Karpas-422 (cell line): ENCODE measurements around the gene PKD2L2. TPM values are rescaled to one million over a fixed set of nuclear protein-coding genes. Genes with fewer than 3 reads are reported as not detected.
"Not testable (repeated sequence)": the region's sequence is repeated elsewhere in the genome, so short reads cannot be mapped to it uniquely, and the experiment has no call there.

Experiments used
- DNase-seq: peaks from one replicate; pipeline ENCODE4 v3.0.0-alpha.2; 2015
- H2AFZ ChIP-seq: fragments of 200-600 bp; sonication (generic); 2 replicates; pipeline ENCODE4 v1.6.1; 2014; ENCODE audit warnings: antibody characterized with exemption, low read length, mixed read lengths
- H3K27ac ChIP-seq: fragments of 200-600 bp; sonication (generic); 2 replicates; pipeline ENCODE4 v1.5.1; 2014; ENCODE audit warnings: mild to moderate bottlenecking, low read length, moderate library complexity
- H3K27me3 ChIP-seq: fragments of 200-600 bp; sonication (generic); 2 replicates; pipeline ENCODE4 v1.6.1; 2014; ENCODE audit warnings: low read length, mixed read lengths
- H3K36me3 ChIP-seq: fragments of 200-600 bp; sonication (generic); 2 replicates; pipeline ENCODE4 v1.6.1; 2014; ENCODE audit warnings: low read length, mixed read lengths; ENCODE audit not compliant: insufficient read depth
- H3K4me1 ChIP-seq: fragments of 200-600 bp; sonication (generic); 2 replicates; pipeline ENCODE4 v1.6.1; 2014; ENCODE audit warnings: mild to moderate bottlenecking, low read length, mixed read lengths
- H3K4me2 ChIP-seq: fragments of 200-600 bp; sonication (generic); 2 replicates; pipeline ENCODE4 v1.6.1; 2014; ENCODE audit warnings: low read length, low read depth, mild to moderate bottlenecking; ENCODE audit not compliant: poor library complexity, severe bottlenecking
- H3K4me3 ChIP-seq: fragments of 200-600 bp; sonication (generic); 2 replicates; pipeline ENCODE4 v1.5.1; 2014; ENCODE audit warnings: mild to moderate bottlenecking, antibody characterized with exemption, low read length, mixed read lengths
- H3K79me2 ChIP-seq: fragments of 200-600 bp; sonication (generic); 2 replicates; pipeline ENCODE4 v1.6.1; 2014; ENCODE audit warnings: mild to moderate bottlenecking, low read length, mixed read lengths
- H3K9ac ChIP-seq: fragments of 200-600 bp; sonication (generic); 2 replicates; pipeline ENCODE4 v1.6.0; 2014; ENCODE audit warnings: low read length
- H3K9me2 ChIP-seq: fragments of 200-600 bp; sonication (generic), shearing (Covaris generic); replicated peaks from 2 replicates; pipeline ENCODE4 v1.6.0; 2014; ENCODE audit warnings: mild to moderate bottlenecking, low read length, moderate library complexity; ENCODE audit not compliant: insufficient read depth
- H3K9me3 ChIP-seq: fragments of 300-700, 200-600 bp; sonication (generic); 2 replicates; pipeline ENCODE4 v1.6.1; 2014; ENCODE audit warnings: low read length, mixed read lengths
- H4K20me1 ChIP-seq: fragments of 200-600 bp; sonication (generic); 2 replicates; pipeline ENCODE4 v1.6.1; 2014; ENCODE audit warnings: mild to moderate bottlenecking, antibody characterized with exemption, low read length, low read depth; ENCODE audit not compliant: insufficient read depth
- total RNA-seq: library from RNA; depleted of rRNA; stranded (reverse); fragments of >200 nt; shearing (Covaris generic); gene quantifications from 2 replicates; pipeline ENCODE4 v1.2.3, GENCODE V29; 2014; ENCODE audit warnings: low replicate concordance

The PKD2L2 gene
- total RNA-seq, 1 experiment from 2014 or later, result not detected

GRCh38 chr5:137856916-137857862, 32.1 kb upstream of the PKD2L2 start:
- no peak overlapping the region for H2AFZ ChIP-seq
- H3K79me2 ChIP-seq, result no peaks in the 10 kb centered on the region
- H4K20me1 ChIP-seq, result no peaks in the 10 kb centered on the region
- H3K27ac ChIP-seq, result no peak overlapping the region
- H3K27me3 ChIP-seq, result no peaks in the 10 kb centered on the region
- DNase-seq, result no peak
- no peaks in the 10 kb centered on the region for H3K9me3 ChIP-seq
- H3K9me2 ChIP-seq, result no peaks in the 10 kb centered on the region
- peak overlapping the region; percentile 52 for H3K4me2 ChIP-seq
- H3K4me1 ChIP-seq, result peaks cover 14% of the 10 kb centered on the region
- no peak overlapping the region for H3K4me3 ChIP-seq
- H3K36me3 ChIP-seq, result no peaks in the 10 kb centered on the region
- no peak overlapping the region for H3K9ac ChIP-seq

GRCh38 chr5:137858223-137858916, 30.9 kb upstream of the PKD2L2 start:
- no peaks in the 10 kb centered on the region for H3K9me2 ChIP-seq

GRCh38 chr5:137858954-137859353, 30.3 kb upstream of the PKD2L2 start:
- Histone ChIP-seq H3K27ac (no peak overlapping the region), H3K9ac (no peak overlapping the region), H3K4me3 (no peak overlapping the region), H3K36me3 (no peaks in the 10 kb centered on the region), H3K79me2 (no peaks in the 10 kb centered on the region), H3K9me2 (no peaks in the 10 kb centered on the region), H4K20me1 (no peaks in the 10 kb centered on the region), H3K4me1 (peaks cover 14% of the 10 kb centered on the region), H2AFZ (0 out of 2 replicates have a peak overlapping the region, but pooled peaks have one; percentile 32), H3K27me3 (no peaks in the 10 kb centered on the region), H3K4me2 (peak overlapping the region; percentile 52), H3K9me3 (no peaks in the 10 kb centered on the region)
- DNase-seq, result no peak

More at GRCh38 chr5:137858223-137858916, 30.9 kb upstream of the PKD2L2 start:
- Histone ChIP-seq H3K4me2 (peak overlapping the region; percentile 52), H2AFZ (peak overlapping the region; percentile 46; the same call in 1 of the 2 replicates), H4K20me1 (no peaks in the 10 kb centered on the region), H3K79me2 (no peaks in the 10 kb centered on the region), H3K9ac (no peak overlapping the region), H3K4me3 (no peak overlapping the region; the same call in 1 of the 2 replicates), H3K9me3 (no peaks in the 10 kb centered on the region), H3K27me3 (no peaks in the 10 kb centered on the region), H3K36me3 (no peaks in the 10 kb centered on the region), H3K4me1 (peaks cover 14% of the 10 kb centered on the region), H3K27ac (no peak overlapping the region)
- peak; percentile 53 for DNase-seq

- Histone ChIP-seq H3K27me3 (no peaks in the 10 kb centered on the region), H3K9ac (no peak overlapping the region), H3K9me3 (no peaks in the 10 kb centered on the region), H3K4me1 (peaks cover 14% of the 10 kb centered on the region), H3K36me3 (no peaks in the 10 kb centered on the region), H3K4me2 (no peak overlapping the region), H3K9me2 (no peaks in the 10 kb centered on the region), H3K27ac (no peak overlapping the region), H2AFZ (no peak overlapping the region), H3K79me2 (no peaks in the 10 kb centered on the region), H3K4me3 (no peak overlapping the region), H4K20me1 (no peaks in the 10 kb centered on the region)
- no peak for DNase-seq
Measured at GRCh38 chr5:137862251-137862650, 27.0 kb upstream of the PKD2L2 start.

- H2AFZ ChIP-seq, H3K4me3 ChIP-seq, H4K20me1 ChIP-seq, H3K9me3 ChIP-seq, H3K27ac ChIP-seq, H3K36me3 ChIP-seq, DNase-seq, H3K27me3 ChIP-seq, H3K79me2 ChIP-seq, H3K9ac ChIP-seq, H3K9me2 ChIP-seq, H3K4me1 ChIP-seq, H3K4me2 ChIP-seq: not testable (repeated sequence)
Measured at GRCh38 chr5:137863653-137864052, 25.6 kb upstream of the PKD2L2 start.

GRCh38 chr5:137866541-137867388, 22.5 kb upstream of the PKD2L2 start:
- H3K4me3 ChIP-seq, result no peak overlapping the region
- H3K9ac ChIP-seq, result no peak overlapping the region
- H3K27me3 ChIP-seq, result no peaks in the 10 kb centered on the region; the same call in 1 of the 2 replicates
- no peaks in the 10 kb centered on the region for H3K9me2 ChIP-seq
- no peak overlapping the region for H2AFZ ChIP-seq
- H3K4me2 ChIP-seq, result no peak overlapping the region
- no peak for DNase-seq
- no peaks in the 10 kb centered on the region for H3K36me3 ChIP-seq
- H3K79me2 ChIP-seq, result no peaks in the 10 kb centered on the region
- H3K27ac ChIP-seq, result no peak overlapping the region
- H3K4me1 ChIP-seq, result 0 out of 2 replicates have a peak, but pooled peaks cover 3% of the 10 kb centered on the region
- no peaks in the 10 kb centered on the region for H4K20me1 ChIP-seq
- H3K9me3 ChIP-seq, result no peaks in the 10 kb centered on the region

- 0 out of 2 replicates have a peak, but pooled peaks cover 3% of the 10 kb centered on the region for H3K4me1 ChIP-seq
- H3K27me3 ChIP-seq, result no peaks in the 10 kb centered on the region; the same call in 1 of the 2 replicates
- no peak within 1 kb of the TSS for H3K4me2 ChIP-seq
- H3K79me2 ChIP-seq, result no peaks in the 10 kb centered on the region
- no peak within 1 kb of the TSS for H3K4me3 ChIP-seq
- H4K20me1 ChIP-seq, result no peaks in the 10 kb centered on the region
- no peaks in the 10 kb centered on the region for H3K36me3 ChIP-seq
- H3K9ac ChIP-seq, result no peak within 1 kb of the TSS
- no peak within 1 kb of the TSS for H3K27ac ChIP-seq
- no peak within 1 kb of the TSS for H2AFZ ChIP-seq
- H3K9me3 ChIP-seq, result no peaks in the 10 kb centered on the region
- no peaks in the 10 kb centered on the region for H3K9me2 ChIP-seq
- DNase-seq, result no peak
Measured at GRCh38 chr5:137867664-137868063, 21.6 kb upstream of the PKD2L2 start, which contains the start of gene MYOT. Gene MYOT, plus strand, starts transcription at chr5:137867860. Its CDS starts 2,792 bp downstream, at chr5:137870652.
